Measurements from ENCODE around the gene GJB2. TPM values are rescaled to one million over a fixed set of nuclear protein-coding genes. Genes with fewer than 3 reads are reported as not detected.

Gene GJB2
- total RNA-seq, 1 experiment from 2014 or later = 0.75 TPM

DNA sequence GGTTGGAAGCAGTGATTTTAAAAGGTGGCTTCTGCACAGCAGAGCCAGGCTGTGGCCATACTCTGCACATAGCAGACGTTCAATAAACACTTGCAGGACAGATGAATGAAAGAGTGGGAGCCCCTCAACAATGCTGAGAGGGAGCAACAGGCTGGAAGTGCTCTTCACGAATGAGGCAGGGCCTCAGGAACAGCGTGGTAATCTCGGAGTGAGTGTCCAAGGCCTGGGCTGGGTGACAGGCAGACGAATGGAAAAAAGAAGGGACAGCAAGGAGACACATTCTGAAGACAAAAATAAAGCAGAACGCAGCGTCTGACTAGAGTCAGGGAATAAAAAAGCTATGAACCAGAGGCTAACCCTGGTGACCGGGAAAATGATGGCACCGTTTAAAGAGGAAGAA is 43.0 kb downstream of the GJB2 start:
- Histone ChIP-seq H3K36me3 (ENCODE audit: control insufficient read depth, insufficient read depth, low read length) (no peaks in the 10 kb centered on the region), H3K4me1 (no peaks in the 10 kb centered on the region), H3K27me3 (replicated peaks; ENCODE audit: control insufficient read depth, insufficient read depth, low read length) (no peaks in the 10 kb centered on the region), H3K9me3 (no peaks in the 10 kb centered on the region), H3K4me3 (ENCODE audit: low read depth, low read length) (no peak overlapping the region)
- no TSS peak for BruUV-seq (replicated peaks)
- intact Hi-C loops (cut with micrococcal nuclease; ENCODE audit: unreplicated experiment) = no loop called here
- peaks cover 12% of the 10 kb centered on the region for H3K27me3 Mint-ChIP-seq (ENCODE audit: insufficient read depth, unreplicated experiment)
- TF ChIP-seq, protein P1, sequence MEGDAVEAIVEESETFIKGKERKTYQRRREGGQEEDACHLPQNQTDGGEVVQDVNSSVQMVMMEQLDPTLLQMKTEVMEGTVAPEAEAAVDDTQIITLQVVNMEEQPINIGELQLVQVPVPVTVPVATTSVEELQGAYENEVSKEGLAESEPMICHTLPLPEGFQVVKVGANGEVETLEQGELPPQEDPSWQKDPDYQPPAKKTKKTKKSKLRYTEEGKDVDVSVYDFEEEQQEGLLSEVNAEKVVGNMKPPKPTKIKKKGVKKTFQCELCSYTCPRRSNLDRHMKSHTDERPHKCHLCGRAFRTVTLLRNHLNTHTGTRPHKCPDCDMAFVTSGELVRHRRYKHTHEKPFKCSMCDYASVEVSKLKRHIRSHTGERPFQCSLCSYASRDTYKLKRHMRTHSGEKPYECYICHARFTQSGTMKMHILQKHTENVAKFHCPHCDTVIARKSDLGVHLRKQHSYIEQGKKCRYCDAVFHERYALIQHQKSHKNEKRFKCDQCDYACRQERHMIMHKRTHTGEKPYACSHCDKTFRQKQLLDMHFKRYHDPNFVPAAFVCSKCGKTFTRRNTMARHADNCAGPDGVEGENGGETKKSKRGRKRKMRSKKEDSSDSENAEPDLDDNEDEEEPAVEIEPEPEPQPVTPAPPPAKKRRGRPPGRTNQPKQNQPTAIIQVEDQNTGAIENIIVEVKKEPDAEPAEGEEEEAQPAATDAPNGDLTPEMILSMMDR (IDR thresholded peaks at IDR 0.05; ENCODE audit: insufficient read depth in 1 of 2, low read depth in 1 of 2, low read length in 1 of 2, severe bottlenecking in 1 of 2, unreplicated experiment in 1 of 2) = no peak
- ChIA-PET CTCF (interaction anchor here (0.5 to 0.6 kb wide), 2 partner anchors 158 to 376 kb away, joined by 3 to 5 read pairs; partner anchors contain the start of gene CRYL1), POLR2A (no interaction called here)
- no peaks in the 10 kb centered on the region for H3K4me1 Mint-ChIP-seq (ENCODE audit: low read depth, unreplicated experiment)
- no peak overlapping the region for H3K27ac Mint-ChIP-seq (ENCODE audit: unreplicated experiment)
- H3K4me3 Mint-ChIP-seq (ENCODE audit: unreplicated experiment) = no peak overlapping the region
- DNase-seq = no peak
- H3K36me3 Mint-ChIP-seq (ENCODE audit: insufficient read depth, unreplicated experiment) = no peaks in the 10 kb centered on the region
- no peaks in the 10 kb centered on the region for H3K9me3 Mint-ChIP-seq (ENCODE audit: unreplicated experiment)

DNA sequence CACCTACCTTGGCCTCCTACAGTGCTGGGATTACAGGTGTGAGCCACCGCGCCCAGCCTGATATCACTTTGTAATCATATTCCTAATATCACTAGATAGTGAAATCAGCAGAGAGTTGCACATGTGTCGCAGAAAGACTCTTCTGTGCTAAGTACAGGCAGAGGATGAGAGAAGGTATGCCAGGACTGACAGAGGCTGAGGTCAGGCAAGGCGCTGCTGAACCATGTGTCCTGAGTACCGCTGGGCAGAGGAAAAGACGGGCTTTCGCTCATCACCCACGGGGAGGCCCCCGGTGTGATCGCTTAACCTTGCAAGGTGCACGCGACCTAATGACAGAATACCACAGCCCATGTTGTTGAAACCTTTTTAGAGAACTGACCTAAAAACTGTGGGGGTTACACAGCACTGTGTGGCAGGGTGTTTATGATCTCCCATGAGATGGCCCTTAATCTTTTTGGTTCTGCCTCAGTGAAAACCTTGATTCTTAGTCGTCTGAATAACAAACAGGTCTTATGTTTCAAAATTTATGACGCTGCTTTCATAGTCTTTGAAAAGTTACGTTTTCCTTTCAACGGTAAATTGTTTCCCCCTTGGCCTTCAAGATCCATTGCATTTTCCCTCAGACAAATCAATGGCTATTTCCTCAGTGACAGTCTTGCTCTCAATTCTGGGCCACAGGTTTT is 44.1 kb downstream of the GJB2 start:
- BruUV-seq (replicated peaks) = no TSS peak
- no peaks in the 10 kb centered on the region for H3K9me3 ChIP-seq
- peak in 1 of 2 experiments; percentile 9 for DNase-seq
- H3K9me3 Mint-ChIP-seq (ENCODE audit: unreplicated experiment) = no peaks in the 10 kb centered on the region
- POLR2A ChIA-PET = interaction anchor here (0.6 kb wide), 3 partner anchors 20 to 567 kb away, joined by 3 to 4 read pairs (median 4); no protein-coding TSS in a partner anchor
- CTCF ChIA-PET = interaction anchor here (0.7 kb wide), 1 partner anchor 14 kb away, joined by 6 read pairs; no protein-coding TSS in a partner anchor
- intact Hi-C loops (cut with micrococcal nuclease; ENCODE audit: unreplicated experiment) = no loop called here
- H3K4me1 ChIP-seq = no peaks in the 10 kb centered on the region
- no peak overlapping the region for H3K4me3 Mint-ChIP-seq (ENCODE audit: unreplicated experiment)
- H3K36me3 ChIP-seq (ENCODE audit: control insufficient read depth, insufficient read depth, low read length) = no peaks in the 10 kb centered on the region
- peaks cover 6% of the 10 kb centered on the region for H3K27me3 Mint-ChIP-seq (ENCODE audit: insufficient read depth, unreplicated experiment)
- no peaks in the 10 kb centered on the region for H3K36me3 Mint-ChIP-seq (ENCODE audit: insufficient read depth, unreplicated experiment)
- TF ChIP-seq, protein P1 (IDR thresholded peaks at IDR 0.05; ENCODE audit: insufficient read depth in 1 of 2, low read depth in 1 of 2, low read length in 1 of 2, severe bottlenecking in 1 of 2, unreplicated experiment in 1 of 2) = no peak
- H3K27ac Mint-ChIP-seq (ENCODE audit: unreplicated experiment) = no peak overlapping the region
- no peaks in the 10 kb centered on the region for H3K27me3 ChIP-seq (replicated peaks; ENCODE audit: control insufficient read depth, insufficient read depth, low read length)
- H3K4me3 ChIP-seq (ENCODE audit: low read depth, low read length) = no peak overlapping the region
- H3K4me1 Mint-ChIP-seq (ENCODE audit: low read depth, unreplicated experiment) = no peaks in the 10 kb centered on the region

DNA sequence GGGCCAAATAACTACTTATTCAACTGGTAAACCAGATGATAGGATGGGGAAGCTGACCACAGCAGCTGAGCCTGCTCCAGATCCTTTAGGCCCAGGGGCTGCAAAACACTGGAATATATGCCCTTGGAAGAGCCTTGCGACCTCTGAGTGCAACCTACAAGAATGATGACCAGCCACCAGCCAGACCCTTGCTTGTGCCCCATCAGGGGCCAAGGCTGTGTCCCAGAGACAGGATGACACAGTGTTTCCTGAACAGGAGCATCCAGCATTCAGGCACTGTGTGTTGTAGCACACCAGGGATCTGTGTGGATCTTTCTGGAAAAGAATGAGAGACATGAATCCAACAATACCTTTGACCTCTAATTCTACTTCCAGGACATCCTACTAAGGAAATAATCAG is 46.4 kb downstream of the GJB2 start:
- Mint-ChIP-seq H3K27me3 (ENCODE audit: insufficient read depth, unreplicated experiment) (peaks cover 3% of the 10 kb centered on the region), H3K9me3 (ENCODE audit: unreplicated experiment) (no peaks in the 10 kb centered on the region), H3K4me1 (ENCODE audit: low read depth, unreplicated experiment) (no peaks in the 10 kb centered on the region), H3K27ac (ENCODE audit: unreplicated experiment) (no peak overlapping the region), H3K36me3 (ENCODE audit: insufficient read depth, unreplicated experiment) (no peaks in the 10 kb centered on the region), H3K4me3 (ENCODE audit: unreplicated experiment) (no peak overlapping the region)
- Histone ChIP-seq H3K36me3 (ENCODE audit: control insufficient read depth, insufficient read depth, low read length) (no peaks in the 10 kb centered on the region), H3K4me1 (no peaks in the 10 kb centered on the region), H3K4me3 (ENCODE audit: low read depth, low read length) (no peak overlapping the region), H3K9me3 (no peaks in the 10 kb centered on the region), H3K27me3 (replicated peaks; ENCODE audit: control insufficient read depth, insufficient read depth, low read length) (no peaks in the 10 kb centered on the region)
- ChIA-PET POLR2A (no interaction called here), CTCF (no interaction called here)
- intact Hi-C loops (cut with micrococcal nuclease; ENCODE audit: unreplicated experiment) = no loop called here
- BruUV-seq (replicated peaks) = no TSS peak
- TF ChIP-seq, protein P1 (IDR thresholded peaks at IDR 0.05; ENCODE audit: insufficient read depth in 1 of 2, low read depth in 1 of 2, low read length in 1 of 2, severe bottlenecking in 1 of 2, unreplicated experiment in 1 of 2) = no peak
- DNase-seq = no peak
